Measurements from ENCODE around the gene GMIP. TPM values are rescaled to one million over a fixed set of nuclear protein-coding genes. Genes with fewer than 3 reads are reported as not detected.
A peak's percentile ranks its signal among the peaks of the same experiment; 100 is the strongest.

The GMIP gene
- polyA plus RNA-seq, 1 donor from 2014 or later = 72.4 TPM

DNA sequence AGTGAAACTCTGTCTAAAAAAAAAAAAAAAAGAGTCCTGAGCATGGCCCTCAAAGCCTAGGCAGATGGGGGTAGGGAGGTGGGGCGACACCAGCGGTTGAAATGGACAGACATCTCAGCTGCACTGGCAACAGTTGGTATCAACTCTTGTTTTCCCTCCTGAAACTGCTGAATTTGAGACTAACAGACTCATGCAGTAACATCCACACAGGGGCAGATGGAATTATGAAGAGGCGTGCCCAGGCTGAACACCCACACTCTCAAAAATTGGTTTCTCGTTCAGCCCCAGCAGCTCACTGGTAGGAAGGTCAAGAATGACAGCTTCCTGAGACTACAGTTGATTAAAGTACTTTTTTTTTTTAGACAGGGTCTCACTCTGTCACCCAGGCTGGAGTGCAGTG is 49.1 kb downstream of the GMIP start:
- H3K36me3 Mint-ChIP-seq = peaks cover 1% of the 10 kb centered on the region
- H3K9me3 Mint-ChIP-seq = no peaks in the 10 kb centered on the region
- H3K27me3 Mint-ChIP-seq = no peaks in the 10 kb centered on the region
- H3K4me1 Mint-ChIP-seq = peaks cover 25 to 44% (median 38%) of the 10 kb centered on the region in 3 donors
- H3K27ac Mint-ChIP-seq = peak overlapping the region in 2 of 3 donors; percentile 16 to 18
- H3K4me3 Mint-ChIP-seq = peak overlapping the region in 1 of 4 donors; percentile 45

DNA sequence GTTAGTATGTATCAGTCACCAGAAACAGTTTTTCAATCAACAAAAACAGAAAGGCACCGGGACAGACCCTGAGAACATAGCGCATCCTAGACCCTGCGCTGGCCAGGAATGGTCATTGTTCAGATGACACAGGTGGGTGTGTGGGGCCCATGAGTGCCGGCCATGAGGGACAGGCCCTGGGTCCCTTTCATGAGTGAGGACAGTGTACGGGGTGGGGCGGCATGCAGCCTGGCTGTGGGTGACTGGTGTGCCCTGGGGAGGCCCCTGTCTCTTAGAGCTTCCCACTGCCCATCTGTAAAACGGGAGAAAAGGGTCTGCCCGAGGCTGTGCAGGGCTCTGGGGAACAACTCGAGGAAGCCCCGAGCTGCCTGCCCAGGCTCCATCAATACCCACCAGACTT is 50.8 kb downstream of the GMIP start:
- H3K9me3 Mint-ChIP-seq = no peaks in the 10 kb centered on the region
- peaks cover 1% of the 10 kb centered on the region for H3K36me3 Mint-ChIP-seq
- H3K4me3 Mint-ChIP-seq = peak overlapping the region in 2 of 4 donors; percentile 12 to 33
- no peaks in the 10 kb centered on the region for H3K27me3 Mint-ChIP-seq
- peaks cover 15 to 32% (median 23%) of the 10 kb centered on the region in 3 donors for H3K4me1 Mint-ChIP-seq
- H3K27ac Mint-ChIP-seq = no peak overlapping the region

DNA sequence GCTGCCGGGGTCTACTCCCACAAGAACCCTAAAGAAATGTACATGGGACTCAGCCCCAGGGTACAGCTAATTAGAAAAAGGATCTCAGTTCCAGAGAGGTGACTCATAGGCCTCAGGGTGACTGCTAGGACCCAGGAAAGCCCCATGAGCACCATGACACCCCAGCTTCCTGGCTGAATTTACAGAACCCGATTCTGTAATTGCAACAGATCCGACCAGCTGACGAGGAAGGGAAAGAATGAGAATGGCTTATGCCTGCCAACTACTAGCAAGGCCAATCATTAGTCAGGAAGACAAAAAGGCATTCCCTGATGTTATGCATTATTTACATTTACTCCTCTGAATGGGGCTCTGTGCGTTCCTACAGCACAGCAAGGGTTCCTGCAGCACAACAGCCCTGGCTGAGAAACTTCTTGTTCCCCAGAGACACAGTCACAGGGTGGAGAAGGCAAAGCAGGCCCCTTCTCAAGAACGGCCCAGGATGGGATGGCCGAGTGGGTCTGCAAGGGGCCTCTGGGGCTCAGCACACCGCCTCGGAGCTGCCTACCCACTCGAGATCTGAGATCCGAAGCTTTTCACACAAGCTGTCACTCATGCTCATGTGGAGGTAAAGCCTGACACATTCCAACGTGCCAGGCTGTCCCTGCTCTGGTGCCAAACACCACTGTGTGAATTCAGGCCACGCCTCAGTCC is 52.2 kb downstream of the GMIP start:
- Mint-ChIP-seq H3K4me1 (peaks cover 15 to 23% (median 16%) of the 10 kb centered on the region in 3 donors), H3K27me3 (no peaks in the 10 kb centered on the region), H3K36me3 (peaks cover 1% of the 10 kb centered on the region), H3K27ac (peak overlapping the region; percentile 70 to 98 (median 97)), H3K4me3 (peak overlapping the region; percentile 15 to 89 (median 66)), H3K9me3 (no peaks in the 10 kb centered on the region)

DNA sequence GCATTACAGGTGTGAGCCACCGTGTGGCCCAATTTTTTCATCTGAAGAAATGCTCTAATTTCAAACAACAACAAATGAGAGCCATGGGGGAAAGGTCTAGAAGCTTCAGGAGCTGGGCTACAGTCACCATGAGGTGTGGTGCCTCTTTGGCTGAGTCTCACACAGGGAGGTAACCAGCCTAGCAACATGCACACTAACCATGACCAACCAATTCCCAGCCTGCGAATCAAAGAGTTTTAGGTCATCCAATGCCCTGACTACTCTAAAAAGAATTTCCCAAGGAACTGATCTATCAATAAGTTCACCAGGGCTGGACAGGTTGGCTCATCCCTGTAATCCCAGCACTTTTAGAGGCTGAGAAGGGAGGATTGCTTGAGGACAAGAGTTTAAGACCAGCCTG is 54.9 kb downstream of the GMIP start:
- no peaks in the 10 kb centered on the region for H3K9me3 Mint-ChIP-seq
- H3K4me3 Mint-ChIP-seq = no peak overlapping the region
- no peaks in the 10 kb centered on the region for H3K27me3 Mint-ChIP-seq
- H3K4me1 Mint-ChIP-seq = peaks cover 12 to 17% (median 13%) of the 10 kb centered on the region in 3 donors
- H3K36me3 Mint-ChIP-seq = no peaks in the 10 kb centered on the region
- H3K27ac Mint-ChIP-seq = no peak overlapping the region

DNA sequence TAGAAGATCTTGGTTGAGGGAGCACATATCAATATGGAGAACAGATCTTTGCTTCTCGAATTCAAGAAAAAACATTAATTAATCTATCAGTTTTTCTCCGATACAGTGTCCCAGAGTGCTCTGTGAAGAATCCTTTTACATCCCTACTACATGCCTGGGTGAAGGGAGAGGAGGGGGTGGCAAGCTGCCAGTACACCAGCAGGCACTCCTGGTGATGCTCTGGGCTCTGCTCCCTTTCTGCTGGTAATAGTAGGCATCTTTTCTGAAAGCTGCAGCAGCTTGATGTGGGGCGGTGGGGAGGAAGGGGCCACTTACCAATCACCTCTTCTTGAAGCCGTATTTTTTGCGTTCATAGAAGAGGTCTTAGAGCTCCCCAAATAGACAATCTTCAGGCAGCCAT is 55.7 kb downstream of the GMIP start:
- Mint-ChIP-seq H3K4me1 (peaks cover 12 to 17% (median 13%) of the 10 kb centered on the region in 3 donors), H3K27me3 (no peaks in the 10 kb centered on the region), H3K9me3 (no peaks in the 10 kb centered on the region), H3K36me3 (no peaks in the 10 kb centered on the region), H3K27ac (peak overlapping the region in 1 of 3 donors; percentile 29), H3K4me3 (no peak overlapping the region)

DNA sequence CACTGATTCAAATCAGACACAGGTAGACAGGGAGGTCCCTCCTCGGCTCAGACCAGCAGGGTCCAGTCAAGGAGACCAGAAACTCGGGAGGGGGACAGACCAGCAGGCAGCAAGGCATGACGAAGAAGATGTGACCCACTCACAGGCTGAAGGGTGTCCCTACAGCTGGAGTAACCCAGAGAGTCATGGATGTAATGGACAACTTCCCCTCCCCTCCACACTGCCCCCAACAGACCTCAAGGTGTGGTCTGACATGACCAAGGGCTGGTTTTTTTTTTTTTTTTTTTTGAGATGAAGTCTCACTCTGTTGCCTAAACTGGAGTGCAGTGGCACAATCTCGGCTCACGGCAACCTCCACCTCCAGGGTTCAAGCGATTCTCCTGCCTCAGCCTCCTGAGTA is 59.1 kb downstream of the GMIP start:
- no peaks in the 10 kb centered on the region for H3K36me3 Mint-ChIP-seq
- no peak overlapping the region for H3K4me3 Mint-ChIP-seq
- H3K27me3 Mint-ChIP-seq = no peaks in the 10 kb centered on the region
- no peaks in the 10 kb centered on the region for H3K9me3 Mint-ChIP-seq
- H3K4me1 Mint-ChIP-seq = no peaks in the 10 kb centered on the region
- no peak overlapping the region for H3K27ac Mint-ChIP-seq

DNA sequence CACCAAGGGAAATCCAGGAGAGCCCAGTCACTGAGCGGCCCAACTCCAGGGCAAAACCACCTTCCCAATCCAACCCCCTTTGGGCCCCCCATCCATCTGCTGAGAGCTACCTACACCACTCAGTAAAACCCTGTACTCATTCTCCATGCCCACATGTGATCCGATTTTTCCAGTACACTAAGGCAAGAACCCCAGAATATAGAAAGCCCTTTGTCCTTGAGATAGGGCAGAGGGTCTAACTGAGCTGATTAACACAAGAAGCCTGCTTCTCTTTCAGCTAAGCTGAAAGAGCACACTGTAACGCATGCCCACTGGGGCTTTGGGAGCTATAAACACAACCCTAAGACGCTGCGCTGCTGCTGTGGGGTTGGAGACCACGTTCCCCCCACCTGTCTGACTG is 61.0 kb downstream of the GMIP start:
- Mint-ChIP-seq H3K27ac (no peak overlapping the region), H3K36me3 (no peaks in the 10 kb centered on the region), H3K9me3 (no peaks in the 10 kb centered on the region), H3K27me3 (no peaks in the 10 kb centered on the region), H3K4me3 (no peak overlapping the region), H3K4me1 (no peaks in the 10 kb centered on the region)

DNA sequence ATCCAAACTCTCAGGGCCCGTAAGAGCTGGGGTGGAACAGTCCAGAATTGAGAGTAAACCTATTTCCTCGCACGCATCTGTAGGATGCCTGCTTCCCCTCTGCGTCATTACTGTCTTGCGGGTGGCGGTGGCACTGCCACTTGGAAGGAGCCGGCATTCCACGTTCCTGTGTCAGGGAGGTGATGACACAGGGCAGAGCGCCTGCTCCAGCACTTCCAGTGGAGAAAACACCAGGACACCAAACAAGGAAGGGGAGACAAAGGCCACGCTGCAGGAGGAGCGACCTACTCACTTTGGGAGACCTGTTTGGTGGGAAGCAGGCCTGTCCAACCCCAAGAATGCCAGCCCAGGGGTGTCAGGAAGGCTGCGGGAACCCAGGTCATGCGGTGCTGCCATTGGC is 62.1 kb downstream of the GMIP start:
- Mint-ChIP-seq H3K27ac (peak overlapping the region in 1 of 3 donors; percentile 77), H3K27me3 (no peaks in the 10 kb centered on the region), H3K4me3 (no peak overlapping the region)

DNA sequence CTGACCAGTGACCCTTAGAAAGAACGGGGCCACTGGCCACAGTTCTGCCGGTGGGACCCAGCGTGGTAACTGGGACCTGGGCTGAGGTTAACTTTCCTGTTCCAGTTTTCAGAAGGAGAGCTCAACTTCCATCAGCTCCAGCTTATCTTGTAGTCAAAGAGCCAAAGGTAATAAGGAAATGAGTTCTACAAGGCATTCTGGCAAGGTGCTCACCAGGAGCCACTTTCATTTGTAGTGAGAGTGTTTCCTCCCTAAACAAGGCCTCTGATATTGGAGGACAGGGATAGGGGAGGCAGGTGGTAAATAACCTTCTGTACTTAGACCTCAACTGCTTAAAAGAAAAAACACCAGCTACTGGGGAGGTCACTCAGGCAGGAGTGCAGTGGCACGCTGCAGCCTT is 63.0 kb downstream of the GMIP start:
- H3K36me3 Mint-ChIP-seq = peaks cover 2% of the 10 kb centered on the region
- H3K27me3 Mint-ChIP-seq = no peaks in the 10 kb centered on the region
- no peak overlapping the region for H3K27ac Mint-ChIP-seq
- peak overlapping the region in 1 of 4 donors; percentile 30 for H3K4me3 Mint-ChIP-seq
- no peaks in the 10 kb centered on the region for H3K4me1 Mint-ChIP-seq
- H3K9me3 Mint-ChIP-seq = no peaks in the 10 kb centered on the region

More for the DNA sequence above, 62.1 kb downstream of the GMIP start:
- Mint-ChIP-seq H3K9me3 (no peaks in the 10 kb centered on the region), H3K36me3 (no peaks in the 10 kb centered on the region), H3K4me1 (no peaks in the 10 kb centered on the region)

DNA sequence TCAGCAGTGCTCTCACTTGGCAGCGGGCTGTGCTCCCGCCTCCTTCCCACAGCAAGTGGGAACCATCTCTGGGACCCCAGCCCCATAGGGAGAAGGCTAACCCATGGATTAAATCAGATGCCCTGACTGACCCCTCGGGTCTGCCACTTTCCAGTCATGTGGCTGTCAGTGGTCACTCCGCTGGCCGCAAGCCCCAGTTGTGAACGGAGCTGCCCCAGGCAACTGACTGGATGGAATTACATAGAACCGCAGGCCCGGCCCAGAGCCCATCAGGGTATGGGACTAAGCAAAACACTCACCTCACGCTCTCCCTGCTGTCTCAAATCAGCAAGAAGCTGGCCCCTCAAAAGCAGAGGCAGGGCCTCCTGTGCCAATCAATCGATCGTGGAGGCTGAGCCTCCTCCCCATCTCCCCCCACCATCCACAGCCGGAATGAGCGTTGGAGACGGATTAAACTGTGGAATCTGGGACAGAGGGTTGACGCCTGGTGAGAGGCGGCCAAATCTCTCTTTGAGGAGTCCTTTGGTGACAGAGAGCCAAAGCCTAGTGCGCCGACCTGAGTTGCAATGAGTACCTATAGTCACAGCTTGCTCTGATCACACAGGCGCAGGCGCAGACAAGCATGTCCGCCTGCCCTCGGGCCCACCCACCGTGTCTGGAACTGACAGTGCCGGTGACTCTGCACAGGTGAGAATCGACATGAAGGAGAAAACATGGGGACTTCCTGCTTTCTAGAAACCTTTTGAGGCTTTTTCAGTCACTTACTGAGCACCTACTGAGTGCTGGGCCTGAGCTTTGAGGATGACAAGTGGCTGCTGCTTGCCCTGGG is 63.7 kb downstream of the GMIP start:
- H3K9me3 Mint-ChIP-seq = no peaks in the 10 kb centered on the region
- H3K4me3 Mint-ChIP-seq = no peak overlapping the region
- H3K27me3 Mint-ChIP-seq = no peaks in the 10 kb centered on the region
- H3K36me3 Mint-ChIP-seq = peaks cover 2% of the 10 kb centered on the region
- H3K27ac Mint-ChIP-seq = peak overlapping the region in 1 of 3 donors; percentile 43
- H3K4me1 Mint-ChIP-seq = no peaks in the 10 kb centered on the region

Other genes starting within 250 kb of the GMIP start
- gene GATAD2A, start 238.0 kb downstream of the GMIP start, polyA plus RNA-seq = 16.6 TPM
- 4.6 TPM for gene TSSK6, start 128.1 kb downstream of the GMIP start, polyA plus RNA-seq
- gene NDUFA13, start 127.4 kb downstream of the GMIP start, polyA plus RNA-seq = 324 TPM
- gene YJEFN3, start 114.7 kb downstream of the GMIP start, polyA plus RNA-seq = not detected
- not detected for gene CILP2, start 105.4 kb downstream of the GMIP start, polyA plus RNA-seq
- 4.1 TPM for gene PBX4, start 25.0 kb downstream of the GMIP start, polyA plus RNA-seq
- gene LPAR2, start 15.4 kb downstream of the GMIP start, polyA plus RNA-seq = 14.3 TPM
- 59.0 TPM for gene ATP13A1, start 20.0 kb upstream of the GMIP start, polyA plus RNA-seq
- gene ZNF101, start 25.2 kb upstream of the GMIP start, polyA plus RNA-seq = 32.2 TPM
- gene ZNF14, start 89.5 kb upstream of the GMIP start, polyA plus RNA-seq = 7.2 TPM
- gene ZNF506, start 178.1 kb upstream of the GMIP start, polyA plus RNA-seq = 24.5 TPM
- 11.2 TPM for gene ZNF253, start 222.2 kb upstream of the GMIP start, polyA plus RNA-seq